ENCODE data around the gene PCBP3.

PCBP3 gene

DNA sequence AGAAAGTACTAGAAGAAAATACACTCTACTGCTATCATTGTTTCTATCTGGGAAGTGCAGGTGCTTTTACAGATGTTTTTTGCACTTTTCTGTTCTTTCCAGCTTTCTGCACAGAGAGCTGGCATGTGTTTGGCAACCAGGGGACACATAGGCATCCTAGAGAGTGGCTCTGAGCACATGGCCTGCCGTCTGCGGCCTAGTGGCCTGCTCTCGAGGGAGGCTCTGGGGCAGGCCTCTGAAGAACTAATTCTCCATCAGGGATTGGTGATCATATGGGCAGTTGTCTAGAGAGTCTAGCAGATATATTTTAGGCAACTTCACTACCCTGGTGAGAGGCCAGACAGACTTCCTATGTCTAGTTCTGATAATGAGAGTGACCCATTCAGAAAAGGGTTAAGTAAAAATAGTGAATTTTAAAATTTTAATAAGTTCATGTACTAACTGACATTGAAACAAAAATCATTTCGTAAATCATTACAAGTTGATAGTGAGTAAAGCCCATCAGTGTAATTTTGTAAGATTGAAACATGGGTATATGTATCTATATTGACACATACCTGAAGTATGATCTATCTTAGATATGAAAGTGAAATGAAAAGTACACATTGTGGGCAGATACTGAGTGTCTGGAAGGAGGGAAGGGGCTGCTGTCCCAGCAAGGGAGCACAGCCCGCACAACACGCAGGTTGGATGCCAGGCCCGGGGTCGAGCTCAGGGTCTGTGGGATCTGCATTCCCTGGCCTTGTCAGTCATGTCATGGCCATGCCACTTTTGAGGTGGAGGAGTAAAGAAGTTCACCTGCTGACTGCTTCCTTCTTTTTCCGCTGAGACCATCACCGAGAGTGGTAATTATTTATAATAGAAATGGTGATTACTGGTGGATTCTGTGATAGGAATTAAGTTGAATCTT, 79.8 kb downstream of the PCBP3 start:
- no peak for DNase-seq (ENCODE audit: low read depth in 2 of 3, low spot score in 1 of 3)

DNA sequence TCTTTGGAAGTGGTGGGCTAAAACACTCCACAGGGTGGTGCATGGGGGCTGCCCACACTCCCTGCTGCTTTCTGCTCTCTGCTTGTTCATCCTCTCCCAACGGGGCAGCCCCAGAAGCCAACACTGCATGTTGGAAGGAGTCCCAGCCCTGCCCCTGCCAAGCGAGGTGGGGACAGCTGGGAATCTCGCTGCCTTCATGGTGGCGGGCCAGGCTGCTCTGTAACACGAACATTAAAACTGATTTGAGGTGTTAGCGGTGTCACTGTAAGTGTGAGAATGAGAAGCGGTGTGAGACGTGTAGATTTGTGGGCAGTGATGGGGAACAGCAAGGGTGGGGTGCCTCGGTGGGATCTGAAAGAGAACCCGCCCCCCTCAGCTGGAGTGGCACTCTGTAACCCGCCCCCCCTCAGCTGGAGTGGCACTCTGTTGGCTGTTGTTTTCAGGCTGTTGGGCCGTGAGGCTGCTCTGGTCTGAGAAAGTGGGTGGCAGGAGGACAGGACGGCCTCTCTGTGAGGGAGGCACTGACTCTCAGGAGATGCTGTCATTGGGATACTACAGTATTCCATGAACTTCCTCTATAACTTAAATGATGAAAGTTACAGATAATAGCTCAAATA, 80.9 kb downstream of the PCBP3 start:
- DNase-seq (ENCODE audit: low read depth in 2 of 3, low spot score in 1 of 3) = no peak

- DNase-seq (ENCODE audit: low read depth in 2 of 3, low spot score in 1 of 3) = no peak
These were observed 81.7 kb downstream of the PCBP3 start for GRCh38 chr21:45724994-45725843.

DNA sequence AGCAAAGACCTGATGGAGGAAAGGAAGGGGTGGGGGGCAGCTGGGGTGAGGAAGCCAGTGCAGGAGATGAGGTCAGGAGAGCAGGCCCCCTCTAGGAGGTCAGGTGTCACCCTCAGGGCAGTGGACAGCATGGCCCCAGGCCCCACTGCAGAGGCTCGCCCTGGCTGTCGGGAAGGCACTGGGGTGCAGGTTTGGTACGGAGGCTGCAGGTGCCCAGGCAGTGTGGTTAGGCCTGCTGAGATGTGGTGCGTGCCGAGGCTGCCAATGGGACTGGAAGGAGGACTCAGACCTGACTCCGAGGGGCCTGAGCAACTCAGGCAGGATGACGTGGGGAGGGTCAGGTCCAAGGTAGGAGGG, 82.3 kb downstream of the PCBP3 start:
- DNase-seq (ENCODE audit: low read depth in 2 of 3, low spot score in 1 of 3) = no peak

- no peak for DNase-seq (ENCODE audit: low read depth in 2 of 3, low spot score in 1 of 3)
These were observed 82.9 kb downstream of the PCBP3 start for GRCh38 chr21:45726438-45726837.

DNA sequence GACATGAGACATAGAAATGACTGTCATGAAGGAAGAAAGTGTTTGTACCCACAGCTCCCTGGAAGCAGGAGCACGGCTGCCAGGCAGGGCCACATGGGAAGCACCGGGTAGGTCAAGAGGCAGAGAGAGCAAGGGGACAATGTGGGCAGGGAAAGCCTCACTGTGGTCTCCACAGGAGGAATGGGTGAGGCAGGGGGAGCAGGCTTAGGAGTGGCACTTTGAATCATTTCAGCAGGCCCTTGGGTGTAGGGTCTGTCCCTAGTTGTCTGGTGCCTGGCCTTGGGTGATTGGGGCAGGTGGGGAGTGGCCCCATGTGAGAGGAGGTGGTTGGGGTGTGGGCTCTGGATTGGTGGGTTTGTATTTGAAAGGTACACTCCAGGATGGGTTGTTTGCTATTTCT, 83.9 kb downstream of the PCBP3 start:
- DNase-seq (ENCODE audit: low read depth in 2 of 3, low spot score in 1 of 3) = no peak

GRCh38 chr21:45735259-45736000, 91.9 kb downstream of the PCBP3 start:
- DNase-seq (ENCODE audit: low read depth in 2 of 3, low spot score in 1 of 3) = no peak

DNA sequence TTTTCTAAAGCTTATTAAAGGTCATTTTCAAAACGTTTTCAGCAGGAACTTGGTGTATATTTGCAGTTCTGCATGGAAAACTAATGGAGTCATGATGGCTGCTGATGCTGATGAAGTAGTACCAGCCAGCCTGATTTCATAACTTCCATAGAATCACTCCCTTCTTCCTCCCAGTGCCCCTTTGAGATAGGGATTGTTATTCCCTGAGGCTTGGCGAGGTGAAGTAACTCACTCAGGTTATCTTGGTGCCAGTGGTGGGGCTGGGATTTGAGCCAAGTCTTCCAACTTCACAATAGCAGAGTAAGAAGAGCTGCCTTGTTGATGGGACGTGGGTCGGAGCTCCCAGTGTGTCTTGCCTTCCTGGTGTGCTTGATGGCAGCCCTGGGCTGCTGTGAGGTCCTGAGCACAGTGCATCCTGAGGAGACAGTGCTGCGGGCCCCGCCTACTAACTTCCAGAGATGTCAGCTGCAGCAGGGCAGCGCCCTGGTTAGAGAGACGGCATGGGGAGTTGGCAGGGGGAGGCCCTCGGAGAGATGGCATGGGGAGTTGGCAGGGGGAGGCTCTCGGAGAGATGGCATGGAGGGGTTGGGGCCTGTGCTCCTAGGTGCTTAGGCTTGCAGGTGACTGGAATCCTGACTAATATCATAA, 92.6 kb downstream of the PCBP3 start:
- no peak for DNase-seq (ENCODE audit: low read depth in 2 of 3, low spot score in 1 of 3)

GRCh38 chr21:45736690-45737484, 93.4 kb downstream of the PCBP3 start:
- no peak for DNase-seq (ENCODE audit: low read depth in 2 of 3, low spot score in 1 of 3)

DNA sequence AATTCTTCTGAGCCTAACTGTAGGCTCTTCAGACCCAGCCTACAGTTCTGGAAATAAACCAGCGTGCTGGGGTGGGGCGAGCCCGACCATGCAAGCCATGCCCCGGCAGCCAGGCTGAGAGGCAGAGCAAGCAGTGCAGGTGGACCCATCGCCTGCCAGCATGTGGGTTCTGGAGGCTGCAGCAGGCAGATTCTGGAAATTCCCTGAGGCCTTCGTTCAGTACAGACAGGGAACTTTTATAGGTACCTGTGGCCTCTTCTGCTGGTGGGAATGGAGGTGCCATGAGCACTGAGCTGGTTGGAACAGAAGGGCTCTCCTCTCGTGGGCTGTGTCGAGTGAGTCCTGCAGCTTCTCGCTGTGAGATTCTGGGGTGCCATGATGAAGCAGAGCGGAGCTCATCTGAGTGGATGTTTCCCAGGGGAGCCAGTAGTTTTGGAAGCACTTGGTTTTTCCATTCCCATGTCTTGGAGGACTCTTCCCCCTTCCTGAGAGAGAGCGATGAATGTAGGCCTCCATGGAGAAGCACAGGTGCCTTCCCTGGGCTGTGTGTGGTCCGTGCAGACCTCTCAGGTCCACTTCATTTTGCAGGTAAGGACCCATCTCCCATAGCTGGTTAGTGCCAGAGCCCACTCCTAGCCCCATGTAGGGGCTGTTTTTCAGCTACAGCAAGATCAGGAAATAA, 94.1 kb downstream of the PCBP3 start:
- DNase-seq (ENCODE audit: low read depth in 2 of 3, low spot score in 1 of 3) = no peak

DNA sequence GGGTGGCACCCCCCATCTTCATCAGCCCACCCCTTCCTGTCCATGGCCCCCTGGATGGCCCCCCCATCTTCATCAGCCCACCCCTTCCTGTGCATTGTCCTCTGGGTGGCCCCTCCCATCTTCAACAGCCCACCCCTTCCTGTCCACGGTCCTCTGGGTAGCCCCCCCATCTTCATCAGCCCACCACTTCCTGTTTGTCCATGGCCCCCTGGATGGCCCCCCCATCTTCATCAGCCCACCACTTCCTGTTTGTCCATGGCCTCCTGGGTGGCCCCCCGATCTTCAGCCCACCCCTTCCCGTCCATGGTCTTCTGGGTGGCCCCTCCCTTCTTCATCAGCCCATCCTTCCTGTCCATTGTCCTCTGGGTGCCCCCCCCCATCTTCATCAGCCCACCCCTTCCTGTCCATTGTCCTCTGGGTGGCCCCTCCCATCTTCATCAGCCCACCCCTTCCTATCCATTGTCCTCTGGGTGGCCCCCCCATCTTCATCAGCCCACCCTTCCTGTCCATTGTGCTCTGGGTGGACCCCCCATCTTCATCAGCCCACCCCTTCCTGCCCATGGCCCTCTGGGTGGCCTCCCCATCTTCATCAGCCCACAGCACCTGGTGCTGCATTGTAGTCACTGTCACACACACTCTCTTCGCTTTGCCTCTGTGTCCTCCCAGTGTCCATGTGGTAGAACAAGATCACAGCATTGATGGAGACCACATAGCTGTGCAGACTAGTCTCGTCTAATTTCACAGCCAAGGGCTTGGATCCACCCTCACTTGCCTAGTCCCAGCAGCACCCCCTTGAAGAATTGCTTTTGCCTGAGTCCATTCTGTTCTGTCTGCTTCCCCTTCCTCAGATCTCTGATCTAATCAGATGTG, 95.9 kb downstream of the PCBP3 start:
- DNase-seq (ENCODE audit: low read depth in 2 of 3, low spot score in 1 of 3) = no peak

DNA sequence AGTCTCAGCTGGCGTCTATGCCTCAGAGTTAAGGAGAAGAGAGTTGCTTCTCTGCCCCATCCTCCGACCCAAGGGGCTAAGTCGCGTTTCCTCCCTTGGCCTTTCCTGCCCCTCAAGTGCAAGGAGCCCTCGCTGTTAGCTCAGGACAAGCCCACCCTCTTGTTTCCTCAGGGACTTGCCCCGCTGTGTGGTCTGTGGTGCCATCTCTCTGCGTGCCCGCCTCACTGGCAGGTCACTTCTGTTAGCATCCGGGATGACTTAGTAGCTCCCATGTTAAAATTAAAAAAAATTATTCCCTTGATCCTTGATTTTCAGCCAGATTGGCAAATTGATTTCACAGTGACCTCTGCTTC, 96.5 kb downstream of the PCBP3 start:
- no peak for DNase-seq (ENCODE audit: low read depth in 2 of 3, low spot score in 1 of 3)

DNA sequence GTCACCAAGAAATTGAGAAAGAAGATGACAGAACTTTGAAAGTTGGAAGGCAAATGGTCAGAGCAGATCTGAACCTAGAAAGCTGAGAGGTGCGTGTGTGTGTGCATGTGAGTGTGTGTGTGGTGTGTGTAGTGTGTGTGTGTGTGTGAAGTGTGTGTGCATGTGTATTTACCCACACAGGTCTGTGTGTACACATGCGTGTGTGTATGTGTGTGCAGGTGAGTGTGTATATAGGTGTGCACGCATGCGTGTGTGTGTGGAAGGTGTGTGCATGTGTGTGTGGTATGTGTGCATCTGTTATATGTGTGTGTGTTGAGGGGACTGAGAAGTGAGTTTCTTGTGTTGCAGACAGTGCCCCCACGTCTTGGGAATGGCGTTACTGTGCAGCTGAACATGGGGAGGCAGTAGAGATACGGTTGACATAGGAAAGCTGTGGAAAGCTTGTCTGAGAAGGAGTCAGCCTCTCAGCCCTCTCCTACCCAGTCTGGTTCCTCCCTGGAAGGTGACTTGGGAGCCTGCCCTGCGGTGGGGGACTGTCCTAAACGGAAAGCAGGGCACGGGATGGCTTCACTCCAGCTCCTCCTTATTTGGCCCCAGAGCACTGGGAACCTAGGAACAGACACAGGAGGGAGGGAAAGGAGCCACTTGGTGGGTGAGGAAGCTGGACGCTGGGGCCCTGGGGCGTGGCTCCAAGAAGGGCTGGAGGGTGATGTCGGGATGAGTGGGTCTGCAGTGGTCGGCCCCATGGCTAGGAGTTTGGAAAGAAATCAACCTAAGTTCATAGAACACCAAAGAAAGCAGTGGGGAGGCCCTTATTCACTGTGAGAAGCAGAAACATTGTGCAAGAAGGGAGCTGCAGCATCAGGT, 97.2 kb downstream of the PCBP3 start:
- DNase-seq (ENCODE audit: low read depth in 2 of 3, low spot score in 1 of 3) = no peak

DNA sequence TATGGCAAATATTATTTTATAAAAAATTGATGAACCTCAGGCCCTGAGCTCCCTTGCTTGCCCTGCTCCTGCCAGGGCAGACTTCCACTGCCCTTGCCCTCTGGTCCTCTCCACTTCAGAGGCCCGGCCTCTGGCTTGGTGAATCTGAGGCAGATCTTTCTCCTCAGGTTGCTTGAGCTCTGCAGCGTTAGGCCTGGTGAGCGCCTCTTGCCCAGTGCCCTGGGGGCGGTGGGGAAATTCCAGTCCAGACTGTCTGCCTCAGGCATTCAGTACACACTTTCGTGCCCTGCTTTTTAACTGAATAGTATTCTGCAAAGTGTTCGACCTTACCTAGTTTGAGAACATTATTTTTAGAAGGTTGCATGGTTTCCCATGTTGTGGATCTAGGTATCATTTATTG, 98.2 kb downstream of the PCBP3 start:
- no peak for DNase-seq (ENCODE audit: low read depth in 2 of 3, low spot score in 1 of 3)

- no peak for DNase-seq (ENCODE audit: low read depth in 2 of 3, low spot score in 1 of 3)
These were observed 98.7 kb downstream of the PCBP3 start for GRCh38 chr21:45742247-45742646.

- DNase-seq (ENCODE audit: low read depth in 2 of 3, low spot score in 1 of 3) = no peak
These were observed 101.7 kb downstream of the PCBP3 start for GRCh38 chr21:45745256-45745655.

DNA sequence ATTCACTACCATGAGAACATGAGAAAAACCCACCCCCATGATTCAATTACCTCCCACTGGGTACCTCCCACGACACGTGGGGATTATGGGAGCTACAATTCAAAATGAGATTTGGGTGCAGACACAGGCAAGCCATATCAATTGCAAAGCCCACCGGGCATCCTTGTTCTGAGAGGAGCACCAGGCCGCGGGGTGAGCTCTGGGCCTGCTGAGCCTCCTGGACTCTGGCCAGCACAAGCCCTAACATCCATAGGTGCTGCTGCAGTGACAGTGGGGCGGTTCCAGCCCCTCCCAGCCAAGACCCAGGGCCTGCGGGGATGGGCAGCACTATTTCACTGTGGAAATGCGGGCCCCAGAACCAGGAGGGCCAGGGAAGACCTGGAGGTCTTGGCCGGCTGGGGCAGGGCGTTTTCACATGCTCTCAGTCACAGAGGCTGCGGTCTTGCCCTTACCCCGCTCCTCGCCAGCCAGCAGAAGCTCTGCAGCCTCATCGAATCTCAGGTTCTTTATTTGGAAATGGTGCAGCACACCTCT, 103.8 kb downstream of the PCBP3 start:
- no peak for DNase-seq (ENCODE audit: low read depth in 2 of 3, low spot score in 1 of 3)

Measured in stimulated activated CD4-positive, alpha-beta T cell treated with anti-CD3 and anti-CD28 coated beads, Interleukin-12 subunit alpha, Interleukin-12 subunit beta, amount 100 ng/mL, for 48 hours (primary cell).